C4-2B (cell line): ENCODE results near the gene RAB39B.
A peak's percentile ranks its signal among the peaks of the same experiment; 100 is the strongest.
"Not testable (repeated sequence)": the region's sequence is repeated elsewhere in the genome, so short reads cannot be mapped to it uniquely, and the experiment has no call there.

ENCODE experiments used
- H3K27ac ChIP-seq: fragments of 450-650 bp; 2 replicates; pipeline ENCODE4 v1.5.1; 2017
- ZFX ChIP-seq: fragments of 450-650 bp; IDR thresholded peaks from 2 replicates; pipeline ENCODE4 v1.6.1; 2017
- TF ChIP-seq, protein P1 (sequence below): fragments of 450-650 bp; conservative IDR thresholded peaks from 2 replicates; pipeline ENCODE4 v1.5.1; 2017; ENCODE audit warnings: mild to moderate bottlenecking

The RAB39B gene

DNA sequence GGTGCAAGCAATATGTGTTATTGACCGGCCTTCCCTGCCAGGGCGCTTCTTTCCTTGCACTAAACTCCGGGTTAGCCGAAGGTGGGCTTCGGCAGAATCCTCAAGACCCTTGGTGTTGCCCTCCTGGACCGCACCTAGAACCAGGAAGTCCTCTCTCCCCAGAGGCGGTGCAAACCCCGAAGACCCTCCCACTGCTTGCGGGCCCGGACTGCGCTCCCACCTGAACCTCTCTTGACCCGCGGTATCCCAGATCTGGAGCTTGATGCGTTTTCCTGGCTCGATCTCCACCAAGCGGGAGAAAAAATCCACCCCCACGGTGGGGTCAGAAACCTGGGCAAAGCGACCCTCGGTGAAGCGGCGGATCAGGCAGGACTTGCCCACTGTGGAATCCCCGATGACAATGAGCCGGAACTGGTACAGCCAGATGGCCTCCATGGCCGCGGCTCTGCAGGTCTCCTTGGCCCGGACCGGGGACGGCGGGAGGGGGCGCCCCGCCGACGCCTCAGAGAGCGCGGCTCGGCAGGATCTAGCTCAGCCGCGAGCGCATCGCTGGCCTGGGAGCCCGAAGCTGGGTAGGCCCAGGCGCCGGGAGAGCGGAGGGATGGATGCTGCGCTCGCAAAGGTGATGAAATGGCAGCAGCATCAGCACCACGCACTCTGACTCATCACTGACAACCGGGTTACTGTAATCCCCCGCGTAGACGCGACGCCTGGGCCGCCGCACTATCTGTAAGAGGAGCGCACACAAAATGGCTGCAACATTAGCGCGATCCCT lies at the start of gene RAB39B:
Gene RAB39B, minus strand, starts transcription at position 638 of the 775 bp plus-strand sequence. Its CDS starts 203 bp downstream, at position 435.
- TF ChIP-seq ZFX, result no peak
- TF ChIP-seq, protein P1, sequence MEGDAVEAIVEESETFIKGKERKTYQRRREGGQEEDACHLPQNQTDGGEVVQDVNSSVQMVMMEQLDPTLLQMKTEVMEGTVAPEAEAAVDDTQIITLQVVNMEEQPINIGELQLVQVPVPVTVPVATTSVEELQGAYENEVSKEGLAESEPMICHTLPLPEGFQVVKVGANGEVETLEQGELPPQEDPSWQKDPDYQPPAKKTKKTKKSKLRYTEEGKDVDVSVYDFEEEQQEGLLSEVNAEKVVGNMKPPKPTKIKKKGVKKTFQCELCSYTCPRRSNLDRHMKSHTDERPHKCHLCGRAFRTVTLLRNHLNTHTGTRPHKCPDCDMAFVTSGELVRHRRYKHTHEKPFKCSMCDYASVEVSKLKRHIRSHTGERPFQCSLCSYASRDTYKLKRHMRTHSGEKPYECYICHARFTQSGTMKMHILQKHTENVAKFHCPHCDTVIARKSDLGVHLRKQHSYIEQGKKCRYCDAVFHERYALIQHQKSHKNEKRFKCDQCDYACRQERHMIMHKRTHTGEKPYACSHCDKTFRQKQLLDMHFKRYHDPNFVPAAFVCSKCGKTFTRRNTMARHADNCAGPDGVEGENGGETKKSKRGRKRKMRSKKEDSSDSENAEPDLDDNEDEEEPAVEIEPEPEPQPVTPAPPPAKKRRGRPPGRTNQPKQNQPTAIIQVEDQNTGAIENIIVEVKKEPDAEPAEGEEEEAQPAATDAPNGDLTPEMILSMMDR, result no peak; the same call in 1 of the 2 replicates
- peak within 1 kb of the TSS; percentile 4; the same call in 1 of the 2 replicates for H3K27ac ChIP-seq

- TF ChIP-seq, protein P1, result no peak
- TF ChIP-seq ZFX, result no peak
- no peak overlapping the region for H3K27ac ChIP-seq
Measured at GRCh38 chrX:155313766-155314165, 49.5 kb upstream of the RAB39B start.

DNA sequence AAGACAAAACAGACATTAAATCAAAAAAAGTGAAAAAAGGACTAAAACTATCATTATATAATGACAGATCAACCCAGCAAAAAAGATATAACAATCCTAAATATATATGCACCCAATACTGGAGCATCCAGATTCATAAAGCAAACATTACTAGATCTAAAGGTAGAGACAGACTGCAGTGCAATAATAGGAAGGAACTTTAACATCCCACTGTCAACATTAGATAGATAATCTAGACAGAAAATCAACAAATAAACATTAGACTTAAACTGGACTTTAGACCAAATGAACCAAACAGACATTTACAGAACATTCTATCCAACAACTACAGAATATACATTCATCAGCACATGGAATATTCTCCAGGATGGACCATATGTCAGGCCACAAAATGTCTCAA lies 29.5 kb upstream of the RAB39B start:
- no peak overlapping the region for H3K27ac ChIP-seq
- TF ChIP-seq ZFX, result no peak
- TF ChIP-seq, protein P1, result no peak

DNA sequence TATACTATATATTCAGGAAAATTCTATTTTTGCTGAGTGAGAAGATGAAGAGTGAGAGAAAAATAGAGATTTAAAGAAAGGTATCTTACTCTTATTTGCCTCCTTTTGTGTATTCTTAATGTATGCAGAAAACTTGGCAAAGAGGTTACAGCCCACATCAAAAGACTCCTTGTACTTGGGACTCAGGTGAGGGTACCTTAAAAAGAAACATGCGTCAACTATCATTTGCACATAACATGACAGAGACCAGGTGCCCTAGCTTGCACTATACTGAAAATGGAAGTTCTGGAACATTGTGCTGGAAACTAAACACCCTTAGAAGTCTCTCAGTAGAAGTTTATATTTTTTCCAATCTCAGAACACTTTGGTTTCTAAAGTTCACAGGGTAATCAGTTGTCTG lies 15.6 kb upstream of the RAB39B start:
- TF ChIP-seq ZFX, result no peak
- TF ChIP-seq, protein P1, result no peak
- H3K27ac ChIP-seq, result no peak overlapping the region

GRCh38 chrX:155270969-155271368 lies 6.7 kb upstream of the RAB39B start:
- H3K27ac ChIP-seq, result no peak overlapping the region
- no peak for TF ChIP-seq ZFX
- TF ChIP-seq, protein P1, result no peak

- not testable (repeated sequence) for H3K27ac ChIP-seq
Measured at GRCh38 chrX:155267995-155268394, 3.7 kb upstream of the RAB39B start.

GRCh38 chrX:155266439-155266838 lies 2.1 kb upstream of the RAB39B start:
- TF ChIP-seq, protein P1, result no peak
- TF ChIP-seq ZFX, result no peak
- no peak overlapping the region for H3K27ac ChIP-seq
